HepG2 (cell line): ENCODE data around the gene ASNS.
"Not testable (repeated sequence)": the region's sequence is repeated elsewhere in the genome, so short reads cannot be mapped to it uniquely, and the experiment has no call there.

ENCODE experiments used
- AKAP8 ChIP-seq: sonication (generic); formaldehyde crosslinking; IDR thresholded peaks from 2 replicates; pipeline ENCODE4 v1.5.1; 2020; ENCODE audit warnings: mild to moderate bottlenecking, missing genetic modification reagents
- BCL3 ChIP-seq: sonication (generic); formaldehyde crosslinking; IDR thresholded peaks from 2 replicates; pipeline ENCODE4 v1.5.1; 2020; ENCODE audit warnings: mild to moderate bottlenecking, missing genetic modification reagents, moderate library complexity
- IKZF1 ChIP-seq: fragments of 450-650 bp; IDR thresholded peaks from 2 replicates; pipeline ENCODE4 v1.7.1; 2016
- SP4 ChIP-seq: sonication (generic); formaldehyde crosslinking; IDR thresholded peaks from 2 replicates; pipeline ENCODE4 v1.8.1; 2023; ENCODE audit warnings: mild to moderate bottlenecking, missing genetic modification reagents
- ZFX ChIP-seq: sonication (generic); formaldehyde crosslinking; IDR thresholded peaks from 2 replicates; pipeline ENCODE4 v1.4.0; 2020; ENCODE audit warnings: mild to moderate bottlenecking, low read depth, missing genetic modification reagents, moderate library complexity
- ZNF232 ChIP-seq: sonication (generic); formaldehyde crosslinking; IDR thresholded peaks from 2 replicates; pipeline ENCODE4 v1.4.0; 2020; ENCODE audit warnings: missing genetic modification reagents, borderline replicate concordance
- ZNF549 ChIP-seq: sonication (generic); formaldehyde crosslinking; IDR thresholded peaks from 2 replicates; pipeline ENCODE4 v1.5.0; 2020; ENCODE audit warnings: missing genetic modification reagents
- ZNF629 ChIP-seq: sonication (generic); formaldehyde crosslinking; conservative IDR thresholded peaks from 2 replicates; pipeline ENCODE4 v1.5.0; 2020; ENCODE audit warnings: missing genetic modification reagents
- ZNF670 ChIP-seq: sonication (generic); formaldehyde crosslinking; IDR thresholded peaks from 2 replicates; pipeline ENCODE4 v1.8.0; 2022; ENCODE audit warnings: mild to moderate bottlenecking, missing genetic modification reagents, borderline replicate concordance
- TF ChIP-seq, protein P1 (sequence below): sonication (generic); formaldehyde crosslinking; IDR thresholded peaks from 2 replicates; pipeline ENCODE4 v1.4.0; 2020; ENCODE audit warnings: missing genetic modification reagents
- TF ChIP-seq, protein P2 (sequence below): sonication (generic); formaldehyde crosslinking; IDR thresholded peaks from 2 replicates; pipeline ENCODE4 v1.4.0; 2020; ENCODE audit warnings: missing genetic modification reagents

- not testable (repeated sequence) for TF ChIP-seq IKZF1; BCL3 (CRISPR knock-in tag); ZNF670 (CRISPR knock-in tag); ZNF232; ZNF549 (CRISPR knock-in tag); ZNF629; AKAP8 (CRISPR knock-in tag); SP4 (CRISPR knock-in tag); ZFX (CRISPR knock-in tag)
- TF ChIP-seq, protein P1, sequence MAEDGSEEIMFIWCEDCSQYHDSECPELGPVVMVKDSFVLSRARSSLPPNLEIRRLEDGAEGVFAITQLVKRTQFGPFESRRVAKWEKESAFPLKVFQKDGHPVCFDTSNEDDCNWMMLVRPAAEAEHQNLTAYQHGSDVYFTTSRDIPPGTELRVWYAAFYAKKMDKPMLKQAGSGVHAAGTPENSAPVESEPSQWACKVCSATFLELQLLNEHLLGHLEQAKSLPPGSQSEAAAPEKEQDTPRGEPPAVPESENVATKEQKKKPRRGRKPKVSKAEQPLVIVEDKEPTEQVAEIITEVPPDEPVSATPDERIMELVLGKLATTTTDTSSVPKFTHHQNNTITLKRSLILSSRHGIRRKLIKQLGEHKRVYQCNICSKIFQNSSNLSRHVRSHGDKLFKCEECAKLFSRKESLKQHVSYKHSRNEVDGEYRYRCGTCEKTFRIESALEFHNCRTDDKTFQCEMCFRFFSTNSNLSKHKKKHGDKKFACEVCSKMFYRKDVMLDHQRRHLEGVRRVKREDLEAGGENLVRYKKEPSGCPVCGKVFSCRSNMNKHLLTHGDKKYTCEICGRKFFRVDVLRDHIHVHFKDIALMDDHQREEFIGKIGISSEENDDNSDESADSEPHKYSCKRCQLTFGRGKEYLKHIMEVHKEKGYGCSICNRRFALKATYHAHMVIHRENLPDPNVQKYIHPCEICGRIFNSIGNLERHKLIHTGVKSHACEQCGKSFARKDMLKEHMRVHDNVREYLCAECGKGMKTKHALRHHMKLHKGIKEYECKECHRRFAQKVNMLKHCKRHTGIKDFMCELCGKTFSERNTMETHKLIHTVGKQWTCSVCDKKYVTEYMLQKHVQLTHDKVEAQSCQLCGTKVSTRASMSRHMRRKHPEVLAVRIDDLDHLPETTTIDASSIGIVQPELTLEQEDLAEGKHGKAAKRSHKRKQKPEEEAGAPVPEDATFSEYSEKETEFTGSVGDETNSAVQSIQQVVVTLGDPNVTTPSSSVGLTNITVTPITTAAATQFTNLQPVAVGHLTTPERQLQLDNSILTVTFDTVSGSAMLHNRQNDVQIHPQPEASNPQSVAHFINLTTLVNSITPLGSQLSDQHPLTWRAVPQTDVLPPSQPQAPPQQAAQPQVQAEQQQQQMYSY (CRISPR knock-in tag), result not testable (repeated sequence)
- TF ChIP-seq, protein P2, sequence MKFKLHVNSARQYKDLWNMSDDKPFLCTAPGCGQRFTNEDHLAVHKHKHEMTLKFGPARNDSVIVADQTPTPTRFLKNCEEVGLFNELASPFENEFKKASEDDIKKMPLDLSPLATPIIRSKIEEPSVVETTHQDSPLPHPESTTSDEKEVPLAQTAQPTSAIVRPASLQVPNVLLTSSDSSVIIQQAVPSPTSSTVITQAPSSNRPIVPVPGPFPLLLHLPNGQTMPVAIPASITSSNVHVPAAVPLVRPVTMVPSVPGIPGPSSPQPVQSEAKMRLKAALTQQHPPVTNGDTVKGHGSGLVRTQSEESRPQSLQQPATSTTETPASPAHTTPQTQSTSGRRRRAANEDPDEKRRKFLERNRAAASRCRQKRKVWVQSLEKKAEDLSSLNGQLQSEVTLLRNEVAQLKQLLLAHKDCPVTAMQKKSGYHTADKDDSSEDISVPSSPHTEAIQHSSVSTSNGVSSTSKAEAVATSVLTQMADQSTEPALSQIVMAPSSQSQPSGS (CRISPR knock-in tag), result not testable (repeated sequence)
Measured at GRCh38 chr7:97921254-97921653, 49.0 kb upstream of the ASNS start.
